ENCODE data around the gene MYO3B.

MYO3B gene

GRCh38 chr2:170310876-170311502, 133.0 kb downstream of the MYO3B start:
- DNase-seq, result no peak

GRCh38 chr2:170313347-170313991, 135.5 kb downstream of the MYO3B start:
- DNase-seq, result no peak

GRCh38 chr2:170313992-170314348, 136.0 kb downstream of the MYO3B start:
- DNase-seq, result no peak

- DNase-seq, result no peak
Measured at GRCh38 chr2:170314744-170315447, 136.9 kb downstream of the MYO3B start.

GRCh38 chr2:170320948-170321347, 143.0 kb downstream of the MYO3B start:
- no peak for DNase-seq

GRCh38 chr2:170321526-170321925, 143.6 kb downstream of the MYO3B start:
- no peak for DNase-seq

GRCh38 chr2:170322140-170322766, 144.3 kb downstream of the MYO3B start:
- no peak for DNase-seq

GRCh38 chr2:170323743-170324142, 145.8 kb downstream of the MYO3B start:
- no peak for DNase-seq

GRCh38 chr2:170324640-170325046, 146.7 kb downstream of the MYO3B start:
- peak; percentile 23 to 27 for DNase-seq

- DNase-seq, result no peak
Measured at GRCh38 chr2:170330881-170331280, 152.9 kb downstream of the MYO3B start.

GRCh38 chr2:170332676-170333402, 154.9 kb downstream of the MYO3B start:
- DNase-seq, result no peak

GRCh38 chr2:170335351-170335750, 157.4 kb downstream of the MYO3B start:
- DNase-seq, result no peak

- no peak for DNase-seq
Measured at GRCh38 chr2:170336408-170336807, 158.5 kb downstream of the MYO3B start.

GRCh38 chr2:170336916-170337315, 159.0 kb downstream of the MYO3B start:
- no peak for DNase-seq

- DNase-seq, result no peak
Measured at GRCh38 chr2:170339322-170339721, 161.4 kb downstream of the MYO3B start.

GRCh38 chr2:170339750-170340692, 162.1 kb downstream of the MYO3B start:
- DNase-seq, result no peak

GRCh38 chr2:170340693-170341068, 162.7 kb downstream of the MYO3B start:
- DNase-seq, result no peak

- DNase-seq, result no peak
Measured at GRCh38 chr2:170341684-170342623, 164.0 kb downstream of the MYO3B start.

- DNase-seq, result no peak
Measured at GRCh38 chr2:170344663-170345346, 166.9 kb downstream of the MYO3B start.

- DNase-seq, result no peak
Measured at GRCh38 chr2:170345607-170346006, 167.7 kb downstream of the MYO3B start.
